GM12873 (cell line): ENCODE data around the gene PRXL2B.

Experiments used
- TF ChIP-seq, protein P1 (sequence below): IDR thresholded peaks from 2 replicates; pipeline ENCODE4 v1.5.1; 2012; ENCODE audit warnings: low read depth, mild to moderate bottlenecking, moderate library complexity, low read length, control low read depth; ENCODE audit not compliant: insufficient read depth; ENCODE audit errors: missing control alignments

PRXL2B gene

DNA sequence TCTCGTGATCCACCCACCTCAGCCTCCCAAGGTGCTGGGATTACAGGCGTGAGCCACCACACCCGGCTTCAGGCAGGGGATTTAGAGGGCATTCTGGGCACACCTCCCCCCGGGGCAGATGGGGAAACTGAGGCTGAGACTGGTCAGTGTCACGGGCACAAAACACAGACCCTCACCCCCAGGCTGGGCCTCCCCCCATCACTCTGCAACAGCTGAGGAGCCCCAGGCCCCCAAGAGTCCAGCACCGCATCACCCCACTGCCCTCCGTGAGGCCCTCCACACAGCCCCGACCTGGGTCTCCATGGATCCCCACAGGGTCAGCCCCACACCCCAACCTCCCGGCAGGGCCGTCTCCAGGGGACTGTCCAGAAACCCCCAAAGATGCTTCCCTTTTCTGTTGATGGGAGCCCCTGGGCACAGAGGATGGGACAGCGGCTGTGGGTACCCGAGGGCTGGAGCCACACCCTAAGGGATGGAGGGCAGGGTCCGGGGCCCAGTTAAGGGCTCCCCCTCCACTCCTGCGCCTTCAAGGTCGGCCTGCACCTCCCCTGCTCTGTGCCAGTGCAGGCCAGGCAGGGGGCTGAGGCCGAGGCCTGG, 19.4 kb upstream of the PRXL2B start:
- TF ChIP-seq, protein P1, sequence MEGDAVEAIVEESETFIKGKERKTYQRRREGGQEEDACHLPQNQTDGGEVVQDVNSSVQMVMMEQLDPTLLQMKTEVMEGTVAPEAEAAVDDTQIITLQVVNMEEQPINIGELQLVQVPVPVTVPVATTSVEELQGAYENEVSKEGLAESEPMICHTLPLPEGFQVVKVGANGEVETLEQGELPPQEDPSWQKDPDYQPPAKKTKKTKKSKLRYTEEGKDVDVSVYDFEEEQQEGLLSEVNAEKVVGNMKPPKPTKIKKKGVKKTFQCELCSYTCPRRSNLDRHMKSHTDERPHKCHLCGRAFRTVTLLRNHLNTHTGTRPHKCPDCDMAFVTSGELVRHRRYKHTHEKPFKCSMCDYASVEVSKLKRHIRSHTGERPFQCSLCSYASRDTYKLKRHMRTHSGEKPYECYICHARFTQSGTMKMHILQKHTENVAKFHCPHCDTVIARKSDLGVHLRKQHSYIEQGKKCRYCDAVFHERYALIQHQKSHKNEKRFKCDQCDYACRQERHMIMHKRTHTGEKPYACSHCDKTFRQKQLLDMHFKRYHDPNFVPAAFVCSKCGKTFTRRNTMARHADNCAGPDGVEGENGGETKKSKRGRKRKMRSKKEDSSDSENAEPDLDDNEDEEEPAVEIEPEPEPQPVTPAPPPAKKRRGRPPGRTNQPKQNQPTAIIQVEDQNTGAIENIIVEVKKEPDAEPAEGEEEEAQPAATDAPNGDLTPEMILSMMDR: no peak

DNA sequence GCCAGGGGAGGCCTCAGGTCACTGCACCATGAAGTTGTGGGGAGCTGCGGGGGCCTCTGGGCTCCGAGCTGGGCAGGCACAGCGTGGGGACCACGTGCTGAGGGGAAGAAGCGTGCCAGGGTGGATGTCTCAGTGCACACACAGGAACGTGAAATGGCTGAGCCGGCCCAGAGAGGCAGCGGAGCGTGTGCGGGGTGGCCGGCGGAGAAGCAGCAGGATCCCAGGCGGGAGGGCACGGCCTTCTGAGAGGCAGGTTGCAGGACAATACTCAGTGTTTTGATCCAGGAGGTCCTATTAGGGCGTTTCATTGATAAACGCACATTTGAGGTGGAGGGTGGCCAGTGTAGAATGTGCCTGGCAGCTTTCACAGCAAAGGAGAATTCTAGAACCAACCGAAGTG, 17.5 kb upstream of the PRXL2B start:
- TF ChIP-seq, protein P1: no peak

DNA sequence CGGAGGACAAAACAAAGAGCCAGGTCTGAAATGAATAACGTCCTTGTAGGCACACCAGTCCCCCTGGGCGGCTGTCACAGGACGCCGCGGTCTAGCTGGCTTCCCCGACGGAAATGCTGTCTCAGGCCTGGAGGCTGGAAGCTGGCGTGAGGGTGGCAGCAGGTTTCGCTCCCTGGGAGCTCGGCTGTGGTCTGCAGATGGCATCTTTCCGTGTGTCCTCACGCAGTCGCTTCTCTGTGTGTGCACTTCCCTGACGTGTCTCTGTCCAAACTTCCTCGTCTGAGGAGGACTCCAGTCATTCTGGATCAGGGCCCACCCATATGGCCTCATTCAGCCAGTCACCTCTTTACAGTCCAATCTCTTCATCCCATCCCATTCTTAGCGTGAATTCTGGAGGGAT, 16.2 kb upstream of the PRXL2B start:
- TF ChIP-seq, protein P1: no peak

DNA sequence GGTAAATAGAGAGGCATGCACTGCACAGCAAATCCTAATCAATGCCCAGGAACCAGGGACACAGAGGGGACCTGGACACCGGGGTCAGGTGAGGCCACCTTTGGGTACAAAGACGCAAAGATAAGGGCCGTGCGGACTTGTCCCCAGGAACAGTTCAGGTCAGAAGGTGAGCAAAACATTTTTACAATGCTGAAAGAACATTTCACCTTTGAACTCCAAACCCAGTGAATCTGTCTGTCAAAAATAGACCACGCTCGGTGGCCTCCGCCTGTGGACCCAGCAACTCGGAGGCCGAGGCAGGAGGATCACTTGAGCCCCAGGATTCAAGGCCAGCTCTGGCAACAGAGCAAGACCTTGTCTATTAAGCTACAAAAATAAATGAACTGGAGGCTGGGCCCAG, 15.2 kb upstream of the PRXL2B start:
- TF ChIP-seq, protein P1: no peak

DNA sequence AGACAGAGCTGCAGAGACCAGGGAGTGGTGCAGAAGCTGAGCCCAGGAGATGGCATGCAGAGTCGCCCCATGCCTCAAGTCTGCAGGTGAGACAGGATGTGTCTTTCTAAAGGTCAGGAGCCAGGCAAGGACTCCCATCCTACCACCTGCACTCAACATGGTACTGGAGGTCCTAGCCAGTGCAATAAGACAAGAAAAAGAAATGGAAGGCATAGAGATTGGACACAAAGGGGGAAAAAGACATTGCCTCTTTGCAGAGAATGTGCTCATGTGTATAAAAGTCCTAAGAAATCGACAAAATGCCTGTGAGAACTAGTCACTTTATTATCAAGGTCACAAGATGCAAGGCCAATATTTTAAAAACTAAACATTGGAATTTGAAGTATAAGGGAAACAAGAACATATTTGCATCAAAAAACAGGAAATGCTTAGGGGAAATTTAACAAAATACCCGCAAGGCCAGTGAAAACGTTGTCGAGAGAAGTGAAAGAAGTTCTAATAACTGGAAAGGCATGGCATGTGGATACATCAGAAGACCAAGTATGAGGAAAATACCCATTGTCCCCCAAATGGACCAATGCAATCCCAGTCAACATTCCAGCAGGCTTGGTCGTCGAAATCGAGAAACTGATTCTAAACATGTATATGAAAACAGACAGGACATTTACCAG, 13.2 kb upstream of the PRXL2B start:
- TF ChIP-seq, protein P1: no peak

DNA sequence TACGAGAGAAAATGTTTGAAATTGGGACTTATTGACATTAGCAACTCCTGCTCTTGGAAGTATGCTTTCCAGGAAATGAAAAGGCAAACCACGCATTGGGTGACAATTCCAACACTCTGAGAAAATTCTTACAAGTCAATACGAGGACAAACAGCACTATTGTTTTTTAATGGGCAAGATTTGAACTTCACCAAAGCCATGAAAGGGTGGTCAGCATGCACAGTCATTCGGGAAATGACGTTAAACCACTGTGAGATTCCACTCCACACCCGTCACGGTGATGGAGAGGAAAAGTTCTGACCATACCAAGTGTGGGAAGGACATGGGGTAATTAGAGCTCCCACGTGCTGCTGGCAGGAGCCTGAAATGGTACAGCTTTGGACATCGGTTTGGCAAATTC, 12.2 kb upstream of the PRXL2B start:
- TF ChIP-seq, protein P1: no peak

DNA sequence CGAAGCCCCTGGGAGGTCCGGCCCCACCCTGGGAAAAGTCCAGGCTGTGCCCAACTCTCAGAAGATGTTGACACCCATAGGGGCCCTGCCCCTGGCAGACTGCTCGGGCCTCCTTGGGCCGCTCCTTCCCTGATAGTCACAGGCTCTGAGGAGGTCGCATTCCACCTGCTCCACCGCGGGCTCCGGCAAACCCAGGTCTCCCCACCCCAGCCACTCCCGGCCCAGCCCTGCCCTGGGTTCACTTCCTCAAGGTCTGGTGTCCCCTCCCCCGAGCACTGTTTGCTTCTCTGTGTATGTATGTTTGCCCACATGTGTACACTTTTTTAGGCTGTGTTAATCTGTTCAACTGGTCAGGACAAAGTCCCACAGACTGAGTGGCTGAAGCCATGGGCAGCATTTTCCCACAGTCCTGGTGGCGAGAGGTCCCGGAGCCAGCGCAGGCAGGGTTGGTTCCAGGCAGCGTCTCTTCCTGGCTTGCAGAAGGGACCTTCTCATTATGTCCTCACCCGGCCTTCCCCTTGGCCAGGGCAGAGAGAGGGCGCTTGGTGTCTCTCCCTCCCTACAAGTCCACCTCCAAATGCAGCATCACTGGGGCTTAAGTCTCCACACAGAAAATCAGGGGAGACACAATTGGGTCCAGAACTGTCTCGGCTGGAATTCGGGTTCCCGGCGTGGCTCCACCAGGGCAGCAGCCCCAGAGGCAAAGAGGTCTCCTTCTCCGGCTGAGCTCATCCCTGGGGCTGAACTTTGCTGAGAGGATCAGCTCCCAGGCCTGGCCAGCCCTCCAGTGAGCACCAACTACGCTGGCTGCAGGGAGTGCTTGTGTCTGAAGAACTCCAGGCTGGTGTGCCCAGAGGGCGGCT, 10.5 kb upstream of the PRXL2B start:
- TF ChIP-seq, protein P1: no peak
